ENCODE results near the gene CDC20.
"Not testable (repeated sequence)": the region's sequence is repeated elsewhere in the genome, so short reads cannot be mapped to it uniquely, and the experiment has no call there.

CDC20 gene

DNA sequence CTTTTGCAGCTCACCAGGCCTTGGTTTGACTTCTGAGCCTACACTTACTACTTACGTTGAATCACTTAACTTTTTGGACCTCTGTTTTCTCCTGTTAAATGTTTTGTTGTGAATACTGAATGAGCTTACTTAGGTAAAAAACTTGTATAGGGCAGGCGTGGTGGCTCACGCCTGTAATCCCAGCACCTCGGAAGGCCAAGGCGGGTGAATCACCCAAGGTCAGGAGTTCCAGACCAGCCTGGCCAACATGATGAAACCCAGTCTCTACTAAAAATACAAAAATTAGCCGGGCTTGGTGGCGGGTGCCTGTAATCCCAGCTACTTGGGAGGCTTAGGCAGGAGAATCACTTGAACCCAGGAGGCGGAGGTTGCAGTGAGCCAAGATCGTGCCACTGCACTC is 41.7 kb downstream of the CDC20 start:
- H3K4me3 Mint-ChIP-seq; H3K9me3 Mint-ChIP-seq (ENCODE audit: low read depth); H3K27me3 Mint-ChIP-seq; H3K27ac Mint-ChIP-seq: not testable (repeated sequence)
- Mint-ChIP-seq H3K4me1 (ENCODE audit: low read depth) (peaks cover 10% of the 10 kb centered on the region), H3K36me3 (peaks cover 11% of the 10 kb centered on the region)

DNA sequence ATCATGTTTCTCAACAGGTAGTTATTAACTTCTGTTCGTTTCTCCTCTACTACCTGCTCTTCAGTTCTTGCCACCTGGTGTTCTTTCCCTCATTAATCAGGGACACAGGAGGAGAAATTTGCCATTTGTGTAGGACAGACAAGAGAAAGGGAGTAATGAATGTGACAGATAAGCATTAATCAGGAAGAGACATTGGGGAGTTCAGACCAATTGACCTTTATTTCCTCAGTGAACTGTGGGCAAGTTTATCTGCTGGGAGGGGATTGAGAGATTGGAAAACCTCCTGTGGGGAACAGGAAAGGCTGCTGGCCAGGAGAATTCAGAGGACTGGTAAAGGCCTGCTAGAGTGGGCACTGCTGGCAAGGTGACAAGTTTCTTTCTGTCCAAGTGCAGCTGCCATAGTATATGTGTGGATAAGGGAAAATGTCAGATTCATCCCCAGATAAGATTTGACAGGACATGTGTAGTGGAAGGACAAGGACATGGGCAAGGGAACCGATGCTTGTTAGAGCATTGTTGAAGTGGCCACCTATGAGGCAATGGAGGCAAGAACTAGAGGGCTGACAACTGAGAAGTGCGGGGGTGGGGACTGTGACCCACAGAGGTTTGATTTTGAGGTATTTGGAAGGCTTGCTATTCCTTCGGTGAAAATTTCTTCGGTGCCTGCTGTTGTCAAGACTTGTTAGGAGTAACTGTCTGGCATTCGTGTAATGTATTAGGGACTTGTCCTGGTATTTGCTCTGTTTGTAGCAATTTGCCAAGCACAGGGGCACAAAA is 43.5 kb downstream of the CDC20 start:
- H3K36me3 Mint-ChIP-seq, result peaks cover 19% of the 10 kb centered on the region
- no peak overlapping the region for H3K27ac Mint-ChIP-seq
- H3K9me3 Mint-ChIP-seq (ENCODE audit: low read depth), result no peaks in the 10 kb centered on the region
- H3K27me3 Mint-ChIP-seq, result no peaks in the 10 kb centered on the region
- no peak overlapping the region for H3K4me3 Mint-ChIP-seq
- peaks cover 6% of the 10 kb centered on the region for H3K4me1 Mint-ChIP-seq (ENCODE audit: low read depth)

DNA sequence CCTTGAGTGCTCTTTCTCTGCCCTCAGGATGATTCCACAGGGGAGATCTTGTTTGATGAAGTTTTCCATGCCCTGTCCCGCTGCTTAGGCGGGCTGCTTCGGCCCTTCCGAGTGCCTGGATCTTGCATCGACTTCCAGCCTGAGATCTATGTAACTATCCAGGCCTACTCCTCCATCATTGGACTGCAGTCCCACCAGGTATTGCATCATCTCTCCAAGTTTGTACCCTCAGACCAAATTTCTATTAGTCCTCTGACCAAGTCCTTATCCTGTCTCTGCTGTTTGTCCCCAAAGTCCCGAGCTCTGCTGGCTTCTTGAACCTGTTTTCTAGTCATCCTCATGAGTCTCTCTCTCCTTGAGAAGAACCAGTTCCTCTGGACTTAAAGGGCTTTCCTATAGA is 45.6 kb downstream of the CDC20 start:
- H3K36me3 Mint-ChIP-seq, result peaks cover 16% of the 10 kb centered on the region
- H3K9me3 Mint-ChIP-seq (ENCODE audit: low read depth), result no peaks in the 10 kb centered on the region
- no peak overlapping the region for H3K4me3 Mint-ChIP-seq
- H3K4me1 Mint-ChIP-seq (ENCODE audit: low read depth), result peaks cover 4% of the 10 kb centered on the region
- no peaks in the 10 kb centered on the region for H3K27me3 Mint-ChIP-seq
- no peak overlapping the region for H3K27ac Mint-ChIP-seq

DNA sequence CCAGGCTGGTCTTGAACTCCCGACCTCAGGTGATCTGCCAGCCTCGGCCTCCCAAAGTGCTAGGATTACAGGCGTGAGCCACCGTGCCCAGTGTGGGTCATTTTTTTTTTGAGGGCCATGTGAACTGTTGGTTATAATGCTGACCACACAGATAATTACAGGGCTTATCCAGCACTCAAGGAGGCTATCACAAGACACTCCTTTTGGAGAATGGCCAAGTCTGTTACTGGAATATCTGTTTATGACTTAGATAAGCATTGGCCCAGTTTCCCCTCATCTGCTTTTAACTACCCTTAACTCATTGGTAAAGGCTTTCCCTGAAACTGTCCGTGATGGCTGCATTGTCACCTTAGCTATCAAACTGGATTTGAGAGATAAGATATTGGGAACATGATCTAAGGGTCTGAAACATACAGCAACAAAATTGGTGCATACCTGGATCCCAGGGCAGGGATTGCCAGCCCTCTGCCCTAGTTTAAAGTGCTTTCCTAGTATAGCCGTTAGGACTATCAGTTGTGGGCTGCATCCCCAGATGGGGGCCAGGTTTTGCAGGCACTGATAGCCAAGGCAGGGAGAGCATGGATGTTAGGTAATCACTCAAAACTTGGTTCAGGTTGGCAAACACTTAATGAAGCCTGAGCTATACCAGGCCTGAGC is 46.6 kb downstream of the CDC20 start:
- Mint-ChIP-seq H3K36me3 (peaks cover 16% of the 10 kb centered on the region), H3K27me3 (no peaks in the 10 kb centered on the region), H3K4me3 (no peak overlapping the region), H3K27ac (no peak overlapping the region), H3K4me1 (ENCODE audit: low read depth) (peaks cover 4% of the 10 kb centered on the region), H3K9me3 (ENCODE audit: low read depth) (no peaks in the 10 kb centered on the region)

DNA sequence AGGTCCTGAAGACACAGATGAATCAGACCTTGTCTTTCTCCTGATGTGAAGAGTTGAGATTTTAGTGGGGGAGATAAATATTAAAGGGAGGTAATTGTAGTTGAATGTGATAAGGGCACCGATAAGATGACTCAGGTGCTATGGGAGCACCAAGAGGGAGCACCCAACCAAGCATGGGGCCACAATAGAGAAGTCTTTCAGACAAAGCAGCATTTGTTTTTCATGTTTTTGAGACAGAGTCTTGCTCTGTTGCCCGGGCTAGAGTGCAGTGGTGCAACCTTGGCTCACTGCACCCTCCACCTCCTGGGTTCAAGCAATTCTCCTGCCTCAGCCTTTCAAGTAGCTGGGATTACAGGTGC is 47.1 kb downstream of the CDC20 start:
- Mint-ChIP-seq H3K27ac (no peak overlapping the region), H3K4me3 (no peak overlapping the region), H3K9me3 (ENCODE audit: low read depth) (no peaks in the 10 kb centered on the region), H3K27me3 (no peaks in the 10 kb centered on the region), H3K4me1 (ENCODE audit: low read depth) (peaks cover 4% of the 10 kb centered on the region), H3K36me3 (peaks cover 16% of the 10 kb centered on the region)

DNA sequence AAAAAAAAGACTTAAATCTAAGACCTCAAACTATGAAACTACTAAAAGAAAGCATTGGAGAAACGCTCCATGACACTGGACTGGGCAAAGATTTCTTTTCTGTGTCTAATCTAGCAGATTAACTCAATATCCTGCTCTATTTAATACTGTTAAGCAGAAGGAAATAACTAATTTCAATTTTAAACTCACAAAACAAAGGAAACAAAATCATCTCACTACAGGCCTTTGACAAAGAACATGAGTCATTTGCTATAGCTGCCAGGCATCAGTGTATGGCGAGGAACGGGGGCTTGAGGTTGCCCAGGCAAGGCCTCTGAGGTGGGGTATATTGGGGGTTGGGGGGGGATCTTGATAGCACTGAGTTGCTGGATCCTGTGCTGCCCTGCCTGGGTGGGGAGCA is 51.8 kb downstream of the CDC20 start:
- Mint-ChIP-seq H3K4me3 (no peak overlapping the region), H3K4me1 (ENCODE audit: low read depth) (peaks cover 3% of the 10 kb centered on the region), H3K27ac (no peak overlapping the region), H3K27me3 (no peaks in the 10 kb centered on the region), H3K36me3 (peaks cover 9% of the 10 kb centered on the region), H3K9me3 (ENCODE audit: low read depth) (no peaks in the 10 kb centered on the region)
